Mesenchymal stem cell (in vitro differentiated cells and primary cell): ENCODE measurements around the gene DSC3. TPM values are rescaled to one million over a fixed set of nuclear protein-coding genes. Genes with fewer than 3 reads are reported as not detected.

Source experiments
- DNase-seq: peaks from one replicate; pipeline ENCODE4 v3.0.0-alpha.2; 2013
- H2AFZ ChIP-seq: one replicate; pipeline ENCODE4 v1.6.1; 2013; ENCODE audit warnings: low read depth, mild to moderate bottlenecking, control low read depth, inconsistent platforms, low read length, moderate library complexity
- H2AK5ac ChIP-seq: 2 replicates; pipeline ENCODE4 v1.6.1; 2013; ENCODE audit warnings: low read length, moderate library complexity, mild to moderate bottlenecking, inconsistent platforms; ENCODE audit not compliant: severe bottlenecking
- H2BK120ac ChIP-seq: one replicate; pipeline ENCODE4 v1.6.1; 2013; ENCODE audit warnings: low read depth, mild to moderate bottlenecking, inconsistent platforms, low read length, moderate library complexity
- H2BK12ac ChIP-seq, 2 experiments: one replicate each; pipeline ENCODE4 v1.6.1; 2013; ENCODE audit warnings: inconsistent platforms in 2 of 2, low read length in 2 of 2, mild to moderate bottlenecking in 2 of 2, moderate library complexity in 2 of 2, control low read depth in 1 of 2
- H2BK15ac ChIP-seq: one replicate; pipeline ENCODE4 v1.6.1; 2013; ENCODE audit warnings: mild to moderate bottlenecking, low read depth, inconsistent platforms; ENCODE audit not compliant: poor library complexity, severe bottlenecking
- H2BK5ac ChIP-seq: 2 replicates; pipeline ENCODE4 v1.6.1; 2013; ENCODE audit warnings: low read depth, mild to moderate bottlenecking, low read length, control low read depth, inconsistent platforms; ENCODE audit not compliant: poor library complexity, severe bottlenecking
- H3K14ac ChIP-seq, 2 experiments: one replicate each; pipeline ENCODE4 v1.6.1; 2013; ENCODE audit warnings: inconsistent platforms in 2 of 2, low read length in 2 of 2, control low read depth in 1 of 2, mild to moderate bottlenecking in 1 of 2, moderate library complexity in 1 of 2
- H3K18ac ChIP-seq, 2 experiments: one replicate each; pipeline ENCODE4 v1.6.1; 2013; ENCODE audit warnings: inconsistent platforms in 2 of 2, low read length in 2 of 2, control low read depth in 1 of 2, low read depth in 1 of 2, mild to moderate bottlenecking in 1 of 2
- H3K23ac ChIP-seq, 2 experiments: one replicate each; pipeline ENCODE4 v1.6.1; 2013; ENCODE audit warnings: inconsistent platforms in 2 of 2, low read length in 2 of 2, mild to moderate bottlenecking in 2 of 2, moderate library complexity in 2 of 2, control low read depth in 1 of 2
- H3K27ac ChIP-seq: 2 replicates; pipeline ENCODE4 v1.5.1; 2013; ENCODE audit warnings: mild to moderate bottlenecking, moderate library complexity, low read length, control low read depth, inconsistent platforms; ENCODE audit not compliant: poor library complexity, severe bottlenecking
- H3K27me3 ChIP-seq, 2 experiments: 2 replicates each; pipeline versions ENCODE4 v1.6.1 to v1.7.0; 2013; ENCODE audit warnings: low read length in 2 of 2, mild to moderate bottlenecking in 2 of 2, moderate library complexity in 2 of 2, control low read depth in 1 of 2, inconsistent platforms in 1 of 2; ENCODE audit not compliant: control insufficient read depth in 1 of 2, insufficient read depth in 1 of 2
- H3K36me3 ChIP-seq, 2 experiments: 2 replicates each; pipeline versions ENCODE4 v1.6.1 to v1.7.0; 2013; ENCODE audit warnings: low read length in 2 of 2, control low read depth in 1 of 2, inconsistent platforms in 1 of 2, low read depth in 1 of 2, mild to moderate bottlenecking in 1 of 2; ENCODE audit not compliant: insufficient read depth in 2 of 2, control insufficient read depth in 1 of 2
- H3K4ac ChIP-seq, 2 experiments: one replicate each; pipeline ENCODE4 v1.6.1; 2013; ENCODE audit warnings: inconsistent platforms in 2 of 2, low read length in 2 of 2, mild to moderate bottlenecking in 2 of 2, moderate library complexity in 2 of 2, control low read depth in 1 of 2, low read depth in 1 of 2
- H3K4me1 ChIP-seq: 2 replicates; pipeline ENCODE4 v1.6.1; 2013; ENCODE audit warnings: low read depth, low read length, control low read depth; ENCODE audit not compliant: control insufficient read depth, insufficient read depth
- H3K4me2 ChIP-seq: 2 replicates; pipeline ENCODE4 v1.6.1; 2013; ENCODE audit warnings: low read length, mild to moderate bottlenecking, inconsistent platforms; ENCODE audit not compliant: poor library complexity, severe bottlenecking
- H3K4me3 ChIP-seq, 2 experiments: 2 replicates each; pipeline versions ENCODE4 v1.5.1 to v1.7.0; 2013; ENCODE audit warnings: low read length in 2 of 2, mild to moderate bottlenecking in 2 of 2, control low read depth in 1 of 2, low read depth in 1 of 2; ENCODE audit not compliant: insufficient read depth in 1 of 2
- H3K79me1 ChIP-seq: replicated peaks from 2 replicates; pipeline ENCODE4 v1.6.1; 2013; ENCODE audit warnings: mild to moderate bottlenecking, control low read depth, low read length, inconsistent platforms; ENCODE audit not compliant: poor library complexity, severe bottlenecking
- H3K9ac ChIP-seq: 2 replicates; pipeline ENCODE4 v1.7.0; 2013; ENCODE audit warnings: mild to moderate bottlenecking, low read length, moderate library complexity
- H3K9me3 ChIP-seq: 2 replicates; pipeline ENCODE4 v1.7.0; 2013; ENCODE audit warnings: mild to moderate bottlenecking, low read length; ENCODE audit not compliant: control insufficient read depth
- H4K8ac ChIP-seq: one replicate; pipeline ENCODE4 v1.6.1; 2013; ENCODE audit warnings: inconsistent platforms, mild to moderate bottlenecking, low read length, moderate library complexity
- H4K91ac ChIP-seq: one replicate; pipeline ENCODE4 v1.6.1; 2013; ENCODE audit warnings: mild to moderate bottlenecking, low read length, inconsistent platforms
- WGBS: methylation state at CpG from one replicate; pipeline ENCODE4 v1.1.7; 2013; ENCODE audit warnings: mixed read lengths; 5-methylcytosine and 5-hydroxymethylcytosine counted together
- polyA plus RNA-seq, 2 experiments: library from polyadenylated mRNA; stranded (reverse); fragments of 200-250 nt; gene quantifications; one replicate each; pipeline ENCODE4 v1.2.3, GENCODE V29; 2013

Gene DSC3
- 1.5 TPM for polyA plus RNA-seq (2013, experiment 1 of 2)
- 1.4 TPM for polyA plus RNA-seq (2013, experiment 2 of 2)

- H2BK12ac ChIP-seq = no peak within 1 kb of the TSS
- H3K4me3 ChIP-seq = peak within 1 kb of the TSS; percentile 53 to 80
- no peaks in the 10 kb centered on the region for H3K4me1 ChIP-seq
- peaks cover 0 to 49% of the 10 kb centered on the region in 2 experiments for H3K27me3 ChIP-seq
- peak within 1 kb of the TSS; percentile 9 to 23 for H3K18ac ChIP-seq
- H4K91ac ChIP-seq = no peak within 1 kb of the TSS
- peak; percentile 47 for DNase-seq
- peak within 1 kb of the TSS; percentile 40 for H2BK15ac ChIP-seq
- peaks cover 0 to 5% of the 10 kb centered on the region in 2 experiments for H3K36me3 ChIP-seq
- H2AFZ ChIP-seq = peak within 1 kb of the TSS; percentile 54
- H3K4ac ChIP-seq = peak within 1 kb of the TSS in 1 of 2 experiments; percentile 49
- H3K23ac ChIP-seq = peak within 1 kb of the TSS in 1 of 2 experiments; percentile 40
- H3K9me3 ChIP-seq = peaks cover 3% of the 10 kb centered on the region
- H2BK5ac ChIP-seq = peak within 1 kb of the TSS; percentile 67
- peak within 1 kb of the TSS; percentile 71 for H4K8ac ChIP-seq
- no peak within 1 kb of the TSS for H3K9ac ChIP-seq
- peak within 1 kb of the TSS; percentile 62 for H3K4me2 ChIP-seq
- no peak within 1 kb of the TSS for H2AK5ac ChIP-seq
- WGBS = 2% methylated on average over 73 of the region's 73 CpGs
- peak within 1 kb of the TSS in 1 of 2 experiments; percentile 59 for H3K14ac ChIP-seq
- H3K27ac ChIP-seq = peak within 1 kb of the TSS; percentile 95
- no peak within 1 kb of the TSS for H2BK120ac ChIP-seq
- peaks cover 2% of the 10 kb centered on the region for H3K79me1 ChIP-seq
Measured at GRCh38 chr18:31042406-31043181, at the start of gene DSC3. Gene DSC3 (minus strand): TSS chr18:31042742. CDS start chr18:31042660, 82 bp downstream.

- no peak overlapping the region for H3K4me2 ChIP-seq
- H3K14ac ChIP-seq = no peak overlapping the region
- no peaks in the 10 kb centered on the region for H3K27me3 ChIP-seq
Measured at GRCh38 chr18:31091350-31091749, 48.8 kb upstream of the DSC3 start.

GRCh38 chr18:31088532-31088931, 46.0 kb upstream of the DSC3 start:
- no peak overlapping the region for H3K4ac ChIP-seq

More at GRCh38 chr18:31091350-31091749, 48.8 kb upstream of the DSC3 start:
- Histone ChIP-seq H3K79me1 (peaks cover 14% of the 10 kb centered on the region), H2AFZ (no peak overlapping the region), H2BK12ac (no peak overlapping the region), H3K4me3 (no peak overlapping the region), H4K8ac (no peak overlapping the region), H3K36me3 (peaks cover 0 to 5% of the 10 kb centered on the region in 2 experiments), H3K27ac (no peak overlapping the region), H3K9ac (no peak overlapping the region), H2BK5ac (no peak overlapping the region), H3K4me1 (no peaks in the 10 kb centered on the region), H3K4ac (no peak overlapping the region), H2BK15ac (no peak overlapping the region), H2BK120ac (no peak overlapping the region), H3K9me3 (no peaks in the 10 kb centered on the region), H3K18ac (no peak overlapping the region), H2AK5ac (no peak overlapping the region), H3K23ac (no peak overlapping the region), H4K91ac (no peak overlapping the region)
- WGBS = no CpG with 5 or more reads among the region's 1 CpG
- no peak for DNase-seq

GRCh38 chr18:31079973-31080372, 37.4 kb upstream of the DSC3 start:
- WGBS = 99% methylated on average over 2 of the region's 3 CpGs

More at GRCh38 chr18:31088532-31088931, 46.0 kb upstream of the DSC3 start:
- Histone ChIP-seq H3K18ac (no peak overlapping the region), H3K4me3 (no peak overlapping the region), H2BK5ac (no peak overlapping the region), H3K36me3 (peaks cover 0 to 5% of the 10 kb centered on the region in 2 experiments), H2AK5ac (no peak overlapping the region), H2AFZ (no peak overlapping the region), H3K4me1 (no peaks in the 10 kb centered on the region), H3K9ac (no peak overlapping the region), H4K91ac (no peak overlapping the region), H3K79me1 (peaks cover 3% of the 10 kb centered on the region), H3K27me3 (no peaks in the 10 kb centered on the region), H3K9me3 (no peaks in the 10 kb centered on the region), H2BK12ac (no peak overlapping the region), H4K8ac (no peak overlapping the region), H2BK120ac (no peak overlapping the region), H2BK15ac (no peak overlapping the region), H3K4me2 (no peak overlapping the region), H3K14ac (no peak overlapping the region), H3K23ac (no peak overlapping the region), H3K27ac (no peak overlapping the region)
- no peak for DNase-seq
- 96% methylated on average over 3 of the region's 3 CpGs for WGBS

More at GRCh38 chr18:31079973-31080372, 37.4 kb upstream of the DSC3 start:
- Histone ChIP-seq H3K4ac (no peak overlapping the region), H3K27me3 (no peaks in the 10 kb centered on the region), H3K4me3 (no peak overlapping the region), H3K4me1 (no peaks in the 10 kb centered on the region), H3K9me3 (no peaks in the 10 kb centered on the region), H2BK15ac (no peak overlapping the region), H3K79me1 (peaks cover 4% of the 10 kb centered on the region), H2BK5ac (no peak overlapping the region), H2BK12ac (no peak overlapping the region), H3K18ac (no peak overlapping the region), H4K8ac (no peak overlapping the region), H3K27ac (no peak overlapping the region), H4K91ac (no peak overlapping the region), H3K36me3 (peaks cover 0 to 7% of the 10 kb centered on the region in 2 experiments), H3K9ac (no peak overlapping the region), H2AK5ac (no peak overlapping the region), H3K23ac (no peak overlapping the region), H3K4me2 (no peak overlapping the region), H2BK120ac (no peak overlapping the region), H2AFZ (no peak overlapping the region), H3K14ac (no peak overlapping the region)
- no peak for DNase-seq
